Measurements from ENCODE around the gene TMEM270.
"Not testable (repeated sequence)": the region's sequence is repeated elsewhere in the genome, so short reads cannot be mapped to it uniquely, and the experiment has no call there.

Gene TMEM270

DNA sequence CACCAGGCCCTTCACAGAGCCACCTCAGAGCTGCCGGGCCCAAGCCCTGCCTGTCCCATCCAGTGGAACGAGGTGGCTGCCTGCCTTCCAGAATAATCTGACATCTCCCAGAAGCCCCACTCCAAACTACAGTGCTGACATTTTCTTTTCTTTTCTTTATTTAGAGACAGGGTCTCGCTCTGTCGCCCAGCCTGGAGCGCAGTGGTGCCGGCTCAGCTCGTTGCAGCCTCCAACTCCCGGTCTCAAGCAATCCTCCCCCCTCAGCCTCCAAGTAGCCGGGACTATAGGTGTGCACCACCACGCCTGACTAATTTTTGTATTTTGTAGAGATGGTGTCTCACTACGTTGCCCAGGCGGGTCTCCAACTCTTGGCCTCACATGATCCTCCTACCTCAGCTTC is 346 bp downstream of the TMEM270 start:
- DNase-seq (ENCODE audit: low spot score) = no peak

DNA sequence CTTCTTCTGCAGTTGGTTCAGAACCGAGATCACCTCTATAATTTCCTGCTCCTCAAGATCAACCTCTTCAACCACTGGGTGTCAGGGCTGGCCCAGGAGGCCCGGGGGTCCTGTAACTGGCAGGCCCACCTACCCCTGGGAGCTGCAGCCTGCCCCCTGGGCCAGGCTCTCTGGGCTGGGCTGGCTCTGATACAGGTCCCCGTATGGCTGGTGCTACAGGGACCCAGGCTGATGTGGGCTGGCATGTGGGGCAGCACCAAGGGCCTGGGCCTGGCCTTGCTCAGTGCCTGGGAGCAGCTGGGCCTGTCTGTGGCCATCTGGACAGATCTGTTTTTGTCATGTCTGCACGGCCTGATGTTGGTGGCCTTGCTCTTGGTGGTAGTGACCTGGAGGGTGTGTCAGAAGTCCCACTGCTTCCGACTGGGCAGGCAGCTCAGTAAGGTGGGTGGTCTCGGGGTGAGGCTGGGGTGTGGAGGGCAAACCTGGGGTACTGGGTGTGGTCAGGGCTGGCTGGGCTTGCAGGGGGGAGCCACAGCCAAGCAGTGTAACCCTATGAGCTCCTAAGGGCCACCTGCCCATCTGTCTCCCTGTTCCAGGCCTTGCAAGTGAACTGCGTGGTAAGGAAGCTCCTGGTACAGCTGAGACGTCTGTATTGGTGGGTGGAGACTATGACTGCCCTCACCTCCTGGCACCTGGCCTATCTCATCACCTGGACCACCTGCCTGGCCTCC is 4.2 kb downstream of the TMEM270 start:
- DNase-seq (ENCODE audit: low spot score) = no peak

DNA sequence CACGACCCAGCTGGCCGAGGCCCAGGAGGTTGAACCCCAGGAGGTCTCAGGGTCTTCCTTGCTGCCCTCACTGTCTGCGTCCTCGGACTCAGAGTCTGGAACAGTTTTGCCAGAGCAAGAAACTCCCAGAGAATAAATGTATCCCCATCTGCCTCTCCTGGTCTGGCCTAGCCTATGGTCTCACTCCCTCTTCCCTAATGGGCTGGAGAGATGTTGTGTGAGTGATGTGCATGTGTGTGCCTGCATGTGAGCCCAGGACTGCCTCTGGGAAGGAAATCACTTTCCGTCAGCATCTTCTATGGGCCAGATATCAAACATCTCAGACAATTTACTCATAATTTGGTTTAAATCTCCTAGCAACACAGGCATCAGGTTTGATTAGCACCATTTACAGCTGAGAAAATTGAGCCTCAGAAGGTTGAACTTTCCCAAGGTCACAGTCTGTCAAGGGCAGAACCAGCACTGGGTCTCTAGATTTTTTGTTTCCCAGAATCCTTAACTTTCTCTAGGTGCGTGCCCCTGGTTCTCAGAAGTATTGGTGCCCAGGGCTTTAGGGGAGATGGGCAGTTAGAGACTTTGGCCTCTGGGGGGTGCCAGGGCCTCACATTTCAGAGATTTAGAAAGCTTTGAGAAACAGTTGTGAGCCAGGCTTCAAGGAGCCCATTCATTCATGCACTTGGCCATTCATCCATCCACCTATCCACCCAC is 4.9 kb downstream of the TMEM270 start:
- DNase-seq (ENCODE audit: low spot score) = no peak

DNA sequence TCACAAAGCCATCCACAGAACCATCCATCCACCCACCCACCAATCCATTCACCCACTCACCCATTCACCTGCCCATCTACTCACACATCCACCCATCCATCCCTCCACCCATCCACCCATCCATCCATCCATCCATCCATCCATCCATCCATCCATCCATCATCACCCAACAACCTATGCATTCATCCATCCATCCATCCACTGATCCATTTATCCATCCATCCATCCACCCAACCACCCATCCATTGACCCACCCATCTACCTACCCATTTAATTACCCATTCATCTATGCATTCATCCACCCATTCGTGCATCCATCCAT is 5.4 kb downstream of the TMEM270 start:
- no peak for DNase-seq (ENCODE audit: low spot score)

DNA sequence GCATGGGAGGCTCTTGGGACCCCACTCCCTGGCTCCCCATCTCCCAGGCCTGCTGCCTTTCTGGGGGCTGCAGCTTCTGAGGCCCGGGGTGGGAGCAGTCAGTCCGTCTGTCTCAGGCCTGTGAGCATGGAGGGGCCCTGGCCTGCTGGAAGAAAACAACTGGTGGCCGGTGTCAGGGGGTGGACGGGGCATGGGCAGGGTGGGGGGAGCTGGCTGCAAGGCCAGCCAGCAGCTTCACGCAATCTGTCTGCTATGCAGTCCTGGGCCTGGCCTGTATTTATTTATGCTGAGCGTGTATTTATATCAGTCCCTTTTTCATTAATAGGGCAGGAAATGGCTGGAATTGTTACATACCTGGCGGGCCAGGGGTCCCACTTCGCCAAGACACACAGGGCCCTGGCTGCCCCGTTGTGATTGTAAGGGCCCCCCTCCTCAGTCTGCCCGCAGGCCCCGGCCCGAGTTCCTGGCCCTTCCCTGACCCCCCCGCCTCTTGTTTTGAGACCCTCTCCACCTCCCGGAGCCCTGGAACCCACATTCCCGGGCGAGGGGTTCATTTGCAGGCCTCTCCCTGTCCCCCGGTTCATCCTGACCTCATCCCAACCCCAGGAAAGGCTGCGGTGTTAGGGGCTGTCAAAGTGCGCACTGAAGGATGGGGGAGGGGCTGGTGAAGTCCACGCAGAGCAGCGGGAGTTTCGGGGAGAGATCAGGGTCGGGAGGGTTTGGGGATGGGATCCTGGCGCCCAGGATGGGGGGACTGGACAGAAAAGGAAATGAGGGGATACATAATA is 8.2 kb downstream of the TMEM270 start:
- DNase-seq (ENCODE audit: low spot score) = no peak

DNA sequence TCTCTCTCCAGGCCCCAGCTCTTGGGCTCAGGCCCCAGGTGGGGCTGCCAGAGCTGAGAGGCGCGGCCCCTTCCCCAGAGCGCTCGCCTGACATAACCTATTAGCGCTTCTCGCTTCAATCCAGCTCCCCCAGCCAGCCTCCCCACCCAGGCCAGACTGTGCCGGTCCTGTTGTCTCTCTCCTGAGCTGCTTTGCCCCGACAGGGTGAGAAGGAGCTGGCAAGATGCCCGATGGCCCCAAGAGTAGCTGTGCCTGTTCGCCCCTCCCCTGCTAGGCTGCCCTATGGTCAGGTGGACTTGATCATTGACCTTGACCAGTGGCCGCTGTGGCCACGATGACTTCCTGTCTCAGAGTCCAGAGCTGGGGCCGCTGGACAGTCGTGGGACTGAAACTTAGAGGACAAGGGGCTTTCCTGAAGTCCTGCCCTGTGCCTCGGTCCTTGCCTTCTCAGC is 9.1 kb downstream of the TMEM270 start:
- no peak for DNase-seq (ENCODE audit: low spot score)

DNA sequence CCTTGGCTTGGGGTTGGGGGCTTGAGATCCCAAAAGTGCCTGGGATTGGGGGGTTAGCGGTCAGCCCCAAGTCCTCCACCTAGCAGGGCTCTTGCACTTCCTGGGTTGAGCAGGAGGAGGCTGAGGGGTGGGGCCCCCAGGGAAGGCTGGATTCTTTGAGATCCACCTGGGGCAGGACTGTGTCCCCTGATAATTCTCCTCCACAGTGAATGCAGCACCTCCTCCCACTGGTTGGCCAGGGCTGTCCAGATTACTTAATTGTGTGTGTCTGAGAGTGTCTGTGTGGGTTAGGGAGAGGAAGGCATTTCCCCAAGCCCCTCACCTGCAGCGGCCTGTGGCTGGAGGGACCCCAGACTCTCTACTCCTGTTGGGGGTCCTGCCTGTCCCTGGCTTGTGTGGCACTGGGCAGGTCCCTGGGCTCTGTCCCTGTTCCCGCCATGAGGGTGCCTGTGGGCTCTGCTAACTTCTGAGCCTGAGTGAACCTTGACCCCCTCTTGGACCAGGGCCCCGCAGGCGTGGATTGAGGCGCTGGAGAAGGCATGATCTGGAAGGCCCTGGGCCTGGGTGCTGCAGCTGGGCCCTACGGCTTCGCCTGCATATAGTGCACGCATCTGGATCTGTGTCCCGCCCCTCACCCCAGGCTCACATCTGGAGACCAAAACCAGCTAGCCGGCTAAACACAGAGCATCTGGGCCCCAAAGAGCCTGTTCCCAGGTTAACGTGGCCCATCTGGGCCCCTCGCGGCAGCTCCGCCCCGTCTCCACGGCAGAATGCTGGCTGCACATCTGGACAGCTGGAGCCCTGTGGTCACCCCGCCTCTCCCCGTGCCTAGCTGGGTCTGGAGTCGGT is 10.4 kb downstream of the TMEM270 start:
- no peak for DNase-seq (ENCODE audit: low spot score)

DNA sequence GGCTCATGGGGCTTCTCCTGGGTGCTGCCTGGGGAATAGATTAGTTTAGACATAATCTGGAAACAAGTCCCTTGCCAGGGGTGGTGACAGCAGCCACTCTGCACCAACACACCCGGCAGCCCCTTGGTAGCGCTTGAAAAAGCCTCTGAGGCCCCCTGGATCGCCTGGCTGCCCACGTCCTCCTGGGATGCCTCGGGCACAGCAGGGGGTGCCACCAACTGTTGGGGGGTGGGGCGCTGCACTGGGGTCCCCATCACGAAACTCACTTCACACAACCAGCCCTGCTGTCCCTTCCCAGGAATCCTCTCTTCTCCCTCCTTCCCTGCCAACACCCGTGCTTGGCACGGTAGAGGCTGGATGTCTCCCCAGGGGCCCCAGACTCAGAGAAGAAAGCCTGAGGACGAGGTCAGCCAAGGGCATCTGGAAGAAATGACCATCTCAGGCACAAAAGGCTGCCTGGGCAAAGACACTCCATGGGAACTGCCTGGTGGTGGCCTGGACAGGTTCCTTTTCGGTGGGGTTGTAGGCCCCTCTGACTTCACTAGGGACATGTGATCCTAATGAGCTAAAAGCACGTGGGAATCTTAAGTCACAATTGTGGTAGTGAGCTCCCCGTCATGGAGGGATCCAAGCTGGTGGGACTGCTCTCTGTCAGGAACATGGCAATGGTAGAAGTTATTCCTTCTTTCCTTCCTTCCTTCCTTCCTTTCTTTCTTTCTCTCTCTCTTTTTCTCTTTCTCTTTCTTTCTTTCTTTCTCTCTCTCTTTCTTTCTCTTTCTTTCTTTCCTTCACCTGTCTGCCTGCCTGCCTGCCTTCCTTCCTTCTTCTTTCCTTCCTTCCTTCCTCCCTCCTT is 11.3 kb downstream of the TMEM270 start:
- DNase-seq (ENCODE audit: low spot score) = no peak

DNA sequence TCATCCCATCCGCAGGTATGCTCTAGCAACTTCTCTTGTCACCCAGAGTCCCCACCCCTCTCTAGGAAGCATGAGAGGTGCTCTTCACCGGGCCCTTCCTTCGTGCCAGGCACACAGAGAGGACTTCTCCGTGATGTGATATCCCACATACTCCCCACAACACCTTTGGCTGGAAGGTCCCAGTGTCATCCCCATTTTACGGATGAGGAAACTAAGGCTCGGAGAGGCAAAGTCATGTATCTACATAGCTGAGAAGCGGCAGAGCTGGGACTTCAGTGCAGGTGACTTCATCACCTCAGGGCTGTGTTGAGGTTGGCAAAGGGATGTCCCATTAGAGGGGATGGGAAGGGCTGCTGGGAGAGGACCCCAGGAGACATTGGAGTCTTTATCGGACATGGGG is 15.4 kb downstream of the TMEM270 start:
- no peak for DNase-seq (ENCODE audit: low spot score)

DNA sequence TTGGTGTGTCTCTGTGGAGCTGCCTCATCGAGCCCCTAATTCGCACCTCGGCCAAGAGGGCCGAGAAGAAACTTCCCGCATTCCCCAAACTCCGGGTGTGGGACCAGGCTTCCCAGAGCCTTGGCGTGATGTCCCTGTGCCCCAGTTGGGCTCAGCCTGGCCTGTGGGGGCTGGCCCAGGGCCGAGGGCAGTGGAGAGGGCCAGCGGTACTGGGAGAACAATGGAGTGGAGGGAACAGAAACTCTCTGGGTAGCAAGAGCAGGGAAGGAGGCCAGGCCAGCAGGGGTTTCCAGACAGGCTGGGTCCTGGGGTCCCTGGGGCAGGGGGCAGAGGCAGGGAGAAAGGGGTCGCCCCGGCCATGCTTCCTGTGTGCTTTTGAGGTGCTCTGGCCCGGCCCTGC is 16.0 kb downstream of the TMEM270 start:
- DNase-seq (ENCODE audit: low spot score) = no peak

DNA sequence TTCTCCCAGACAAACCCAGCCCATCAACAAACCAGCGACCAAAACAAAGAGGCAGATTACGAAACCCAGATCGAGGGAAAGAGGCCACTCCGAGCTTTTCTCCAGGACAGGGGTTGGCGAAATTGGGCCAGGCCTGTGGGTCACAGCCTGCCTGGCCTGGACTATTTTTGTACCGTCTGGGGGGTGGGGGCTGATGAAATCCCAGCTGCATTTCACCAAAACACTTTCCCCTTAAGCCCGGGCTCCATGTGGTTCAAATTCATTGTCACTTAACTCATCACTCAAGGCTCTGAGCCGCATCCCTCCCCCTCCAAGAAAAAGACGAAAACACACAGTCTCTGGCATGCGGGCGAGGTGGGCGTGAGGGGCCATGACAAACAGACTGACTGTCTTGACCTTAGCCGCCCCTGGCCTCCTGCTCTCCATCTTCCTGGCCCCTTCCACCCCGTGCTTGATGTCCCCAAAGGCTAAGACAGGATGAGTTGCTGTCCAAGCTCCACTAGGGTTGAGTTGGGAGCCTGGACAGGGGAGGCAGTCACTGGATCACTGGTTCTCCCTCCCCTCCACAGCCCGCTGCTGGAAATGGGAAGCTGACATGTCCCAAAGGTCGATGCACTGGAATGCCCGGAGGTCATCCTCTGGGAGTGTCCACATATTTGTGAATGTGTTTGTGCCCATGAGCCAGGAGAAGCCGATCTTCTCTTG is 19.2 kb downstream of the TMEM270 start:
- no peak for DNase-seq (ENCODE audit: low spot score)

DNA sequence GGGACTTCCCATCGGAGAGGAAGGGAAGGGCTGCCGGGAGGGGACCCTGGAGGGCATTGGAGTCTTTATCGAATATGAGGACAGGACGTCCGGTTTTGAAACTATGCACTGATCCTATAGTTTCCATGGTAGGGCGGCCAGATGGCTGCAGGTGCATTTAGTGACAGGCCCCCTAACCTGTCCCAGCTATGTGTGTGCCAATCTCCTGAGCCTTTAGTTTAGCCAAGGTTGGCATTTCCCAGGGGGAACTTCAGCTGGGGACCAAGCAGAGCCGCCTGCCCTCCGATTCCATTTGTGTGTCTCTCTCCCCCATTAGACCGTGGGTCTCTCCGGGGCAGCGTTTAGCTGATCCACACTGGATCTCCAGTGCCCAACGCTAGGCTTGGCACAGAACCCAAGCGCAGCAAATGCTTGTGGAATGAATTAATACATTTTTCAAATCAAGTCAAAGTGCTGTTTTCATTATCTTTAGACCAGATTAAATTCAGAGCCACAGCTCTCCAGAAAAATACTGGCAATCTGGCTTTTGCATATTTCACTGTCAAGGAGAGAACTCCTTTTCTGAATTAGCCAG is 19.9 kb downstream of the TMEM270 start:
- DNase-seq (ENCODE audit: low spot score) = no peak

DNA sequence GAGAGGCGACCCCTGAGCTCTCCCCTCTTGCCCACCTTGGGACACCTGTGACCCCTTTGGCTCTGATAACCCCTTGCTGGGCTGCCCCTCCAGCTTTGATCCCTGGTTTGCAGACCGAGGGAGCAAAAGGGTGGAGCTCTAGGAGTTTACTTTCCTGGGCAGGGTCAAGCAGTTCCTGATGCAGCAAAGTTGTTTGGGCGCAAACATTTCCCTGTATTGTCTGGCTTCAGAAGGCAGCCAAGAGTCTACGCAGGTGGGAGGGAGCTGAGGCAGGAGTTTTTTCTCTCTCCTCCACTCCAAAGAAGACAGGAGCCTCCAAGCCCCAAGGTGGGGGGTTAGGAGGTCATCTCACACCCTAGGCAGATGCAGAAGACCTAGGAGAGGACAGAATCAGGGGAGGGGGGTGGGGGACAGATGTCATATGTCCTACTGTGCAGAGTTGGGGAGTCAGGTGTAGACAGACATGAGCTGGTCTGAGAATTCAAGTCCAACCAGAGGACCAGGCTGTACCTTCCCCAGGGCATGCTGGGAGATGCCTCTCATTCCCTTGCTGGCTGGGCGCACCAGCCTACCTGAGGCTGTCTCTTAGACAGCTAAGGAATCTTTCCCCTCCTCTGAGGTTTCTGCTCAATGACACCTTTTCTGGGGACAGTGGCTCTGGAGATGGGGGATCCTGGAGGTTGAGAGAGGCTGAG is 20.5 kb downstream of the TMEM270 start:
- DNase-seq (ENCODE audit: low spot score) = no peak

DNA sequence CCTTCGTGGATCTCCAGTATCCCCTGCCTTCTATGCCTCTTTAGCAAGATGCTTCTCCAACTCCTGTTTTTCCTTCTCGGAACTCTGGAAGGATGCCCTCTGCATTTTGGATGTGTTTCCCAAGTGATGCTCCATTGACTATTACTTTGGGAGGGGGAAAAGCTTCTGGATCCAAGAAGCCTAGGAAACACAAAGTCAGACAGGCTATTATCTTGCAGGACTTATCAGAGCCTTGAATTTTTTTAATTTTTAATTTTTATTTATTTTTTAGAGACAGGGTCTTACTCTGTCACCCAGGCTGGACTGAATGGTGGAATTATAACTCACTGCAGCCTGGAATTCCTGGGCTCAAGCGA is 21.1 kb downstream of the TMEM270 start:
- DNase-seq (ENCODE audit: low spot score) = no peak

DNA sequence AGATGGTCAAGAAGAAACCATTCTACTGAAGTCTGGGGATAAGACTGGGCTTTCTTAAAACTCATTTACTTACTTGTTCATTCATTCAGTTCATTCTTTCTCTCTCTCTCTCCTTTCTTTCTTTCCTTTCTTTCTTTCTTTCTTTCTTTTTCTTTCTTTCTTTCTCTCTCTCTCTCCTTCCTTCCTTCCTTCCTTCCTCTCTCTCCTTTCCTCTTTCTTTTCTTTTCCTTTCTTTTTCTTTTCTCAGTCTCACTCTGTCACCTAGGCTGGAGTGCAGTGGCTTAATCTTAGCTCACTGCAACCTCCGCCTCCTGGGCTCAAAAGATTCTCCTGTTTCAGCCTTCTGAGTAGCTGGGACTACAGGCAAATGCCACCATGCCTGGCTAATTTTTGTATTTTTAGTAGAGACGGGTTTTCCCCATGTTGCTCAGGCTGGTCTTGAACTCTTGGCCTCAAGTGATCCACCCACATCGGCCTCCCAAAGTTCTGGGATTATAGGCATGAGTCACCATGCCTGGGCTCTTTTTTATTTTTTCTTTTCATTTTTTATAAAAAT is 24.0 kb downstream of the TMEM270 start:
- not testable (repeated sequence) for DNase-seq (ENCODE audit: low spot score)

DNA sequence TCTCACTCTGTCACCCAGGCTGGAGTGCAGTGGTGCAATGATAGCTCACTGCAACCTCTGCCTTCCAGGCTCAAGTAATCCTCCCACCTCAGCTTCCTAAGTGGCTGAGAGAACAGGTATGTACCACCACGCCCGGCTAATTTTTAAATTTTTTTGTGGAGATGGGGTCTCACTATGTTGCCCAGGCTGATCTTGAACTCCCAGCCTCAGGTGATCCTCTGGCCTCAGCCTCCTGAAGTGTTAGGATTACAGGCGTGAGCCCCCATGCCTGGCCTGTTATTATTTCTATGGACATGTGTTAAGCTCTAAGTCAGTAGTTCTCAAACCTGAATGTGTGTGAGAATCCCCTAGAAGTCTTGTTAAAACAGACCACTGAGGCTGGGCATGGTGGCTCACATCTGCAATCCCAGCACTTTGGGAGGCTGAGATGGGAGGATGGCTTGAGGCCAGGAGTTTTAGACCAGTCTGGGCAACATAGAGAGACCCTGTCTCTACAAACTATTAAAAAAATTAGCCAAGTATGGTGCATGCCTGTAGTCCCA is 24.5 kb downstream of the TMEM270 start:
- no peak for DNase-seq (ENCODE audit: low spot score)

DNA sequence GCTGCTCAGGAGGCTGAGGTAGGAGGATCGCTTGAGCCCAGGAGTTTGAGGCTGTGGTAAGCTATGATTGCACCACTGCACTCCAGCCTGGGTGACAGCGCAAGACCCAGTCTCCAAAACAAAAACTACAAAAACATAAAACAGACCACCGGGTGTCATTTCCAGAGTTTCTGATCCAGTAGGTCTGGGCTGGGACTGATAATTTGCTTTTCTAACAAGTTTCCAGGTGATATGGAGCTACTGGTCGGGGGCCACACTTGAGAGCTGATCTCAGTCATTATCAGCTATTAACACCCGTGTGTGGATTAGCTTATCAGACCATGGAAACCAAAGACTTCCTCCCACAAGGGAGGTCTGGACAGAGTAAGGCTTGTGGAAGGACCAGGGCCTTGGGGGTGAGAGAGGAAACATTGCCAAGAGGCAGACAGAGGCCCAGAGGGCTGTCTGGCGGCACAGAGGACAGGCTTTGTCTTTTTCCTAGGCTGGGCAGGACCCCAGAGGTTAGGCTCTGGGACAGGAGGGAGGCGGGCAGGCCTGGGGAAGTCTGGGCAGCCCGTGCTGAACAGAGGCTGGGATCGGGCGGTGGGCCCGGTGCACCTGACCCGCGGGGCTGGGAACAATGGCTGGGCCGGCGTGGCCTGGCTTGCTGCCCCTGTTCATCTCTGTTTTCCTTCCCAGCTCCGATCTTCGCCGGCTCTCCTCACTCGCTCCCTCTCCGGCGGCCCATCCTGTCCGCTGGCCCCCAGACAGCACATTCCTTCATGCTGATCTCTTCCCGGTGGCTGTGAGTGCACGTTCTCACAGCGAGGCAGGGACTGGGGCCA is 25.2 kb downstream of the TMEM270 start:
- DNase-seq (ENCODE audit: low spot score) = no peak

DNA sequence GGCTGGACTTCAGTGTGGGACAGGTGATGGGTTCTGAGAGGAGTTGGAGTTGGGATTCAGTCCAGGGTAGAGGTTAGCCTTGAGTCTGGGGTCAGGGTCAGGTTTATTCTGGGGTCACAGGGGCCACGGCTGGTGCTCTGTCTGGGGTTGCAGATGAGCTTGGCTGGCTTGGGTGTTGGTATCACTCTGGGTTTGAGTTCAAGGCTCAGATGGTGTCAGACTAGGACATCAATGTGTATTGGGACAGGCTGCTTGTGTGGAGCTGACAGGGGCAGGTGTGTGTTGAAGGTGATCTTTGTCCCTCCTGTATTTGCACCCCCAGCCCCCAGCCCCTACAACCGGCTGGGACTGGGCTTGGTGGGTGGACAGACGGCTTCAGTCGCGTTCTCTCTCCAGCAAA is 26.8 kb downstream of the TMEM270 start:
- DNase-seq (ENCODE audit: low spot score) = no peak

All from COLO829 (cell line).